ENCODE data around the gene ANXA6. TPM values are rescaled to one million over a fixed set of nuclear protein-coding genes. Genes with fewer than 3 reads are reported as not detected.

ANXA6 gene
- total RNA-seq, 1 donor from 2014 or later: 143 TPM

DNA sequence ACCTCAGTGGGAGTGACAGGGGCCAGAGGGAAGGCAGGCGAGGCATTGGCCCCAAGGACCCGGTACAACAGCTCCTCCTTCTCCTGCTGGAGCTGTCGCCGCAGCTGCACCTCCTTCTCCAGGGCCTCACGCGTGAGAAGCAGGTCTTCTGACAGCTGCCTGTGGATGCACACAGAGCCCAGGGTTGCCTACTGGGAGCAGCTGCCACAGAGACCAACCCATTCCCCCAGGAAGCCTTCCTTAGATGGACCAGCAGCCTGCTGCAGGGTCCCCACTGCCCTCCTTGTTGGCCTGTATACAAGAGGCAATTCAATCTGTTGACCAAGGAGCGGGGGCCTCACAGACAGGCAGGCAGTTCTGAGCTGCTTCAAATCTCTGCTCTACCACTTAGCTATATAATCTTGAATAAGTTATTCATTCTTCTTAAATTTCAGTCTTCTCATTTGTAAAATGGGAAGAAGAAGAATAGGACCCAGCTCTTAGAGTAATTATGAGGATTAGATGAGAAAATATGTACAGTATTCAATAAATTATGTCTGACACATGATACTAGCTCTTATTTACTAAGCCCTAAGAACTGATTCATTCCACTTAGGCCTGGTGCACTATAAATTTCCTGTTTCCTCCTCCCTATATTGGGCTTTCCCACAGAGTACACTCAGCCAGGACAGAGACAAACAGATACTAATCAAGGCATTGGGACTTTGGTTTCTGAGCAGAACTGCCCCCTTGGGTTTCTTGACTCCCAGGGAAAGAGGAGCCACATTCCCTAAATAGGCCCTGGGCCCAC is 26.1 kb upstream of the ANXA6 start:
- Histone ChIP-seq H3K36me3 (peaks cover 60% of the 10 kb centered on the region), H3K9me3 (no peaks in the 10 kb centered on the region), H3K4me3 (no peak overlapping the region), H3K27me3 (no peaks in the 10 kb centered on the region), H3K4me1 (no peaks in the 10 kb centered on the region), H3K27ac (no peak overlapping the region)
- intact Hi-C loops (cut with DNase I): no loop called here
- no peak for ATAC-seq
- TF ChIP-seq, protein P1, sequence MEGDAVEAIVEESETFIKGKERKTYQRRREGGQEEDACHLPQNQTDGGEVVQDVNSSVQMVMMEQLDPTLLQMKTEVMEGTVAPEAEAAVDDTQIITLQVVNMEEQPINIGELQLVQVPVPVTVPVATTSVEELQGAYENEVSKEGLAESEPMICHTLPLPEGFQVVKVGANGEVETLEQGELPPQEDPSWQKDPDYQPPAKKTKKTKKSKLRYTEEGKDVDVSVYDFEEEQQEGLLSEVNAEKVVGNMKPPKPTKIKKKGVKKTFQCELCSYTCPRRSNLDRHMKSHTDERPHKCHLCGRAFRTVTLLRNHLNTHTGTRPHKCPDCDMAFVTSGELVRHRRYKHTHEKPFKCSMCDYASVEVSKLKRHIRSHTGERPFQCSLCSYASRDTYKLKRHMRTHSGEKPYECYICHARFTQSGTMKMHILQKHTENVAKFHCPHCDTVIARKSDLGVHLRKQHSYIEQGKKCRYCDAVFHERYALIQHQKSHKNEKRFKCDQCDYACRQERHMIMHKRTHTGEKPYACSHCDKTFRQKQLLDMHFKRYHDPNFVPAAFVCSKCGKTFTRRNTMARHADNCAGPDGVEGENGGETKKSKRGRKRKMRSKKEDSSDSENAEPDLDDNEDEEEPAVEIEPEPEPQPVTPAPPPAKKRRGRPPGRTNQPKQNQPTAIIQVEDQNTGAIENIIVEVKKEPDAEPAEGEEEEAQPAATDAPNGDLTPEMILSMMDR (IDR thresholded peaks at IDR 0.05): no peak
- DNase-seq: no peak

DNA sequence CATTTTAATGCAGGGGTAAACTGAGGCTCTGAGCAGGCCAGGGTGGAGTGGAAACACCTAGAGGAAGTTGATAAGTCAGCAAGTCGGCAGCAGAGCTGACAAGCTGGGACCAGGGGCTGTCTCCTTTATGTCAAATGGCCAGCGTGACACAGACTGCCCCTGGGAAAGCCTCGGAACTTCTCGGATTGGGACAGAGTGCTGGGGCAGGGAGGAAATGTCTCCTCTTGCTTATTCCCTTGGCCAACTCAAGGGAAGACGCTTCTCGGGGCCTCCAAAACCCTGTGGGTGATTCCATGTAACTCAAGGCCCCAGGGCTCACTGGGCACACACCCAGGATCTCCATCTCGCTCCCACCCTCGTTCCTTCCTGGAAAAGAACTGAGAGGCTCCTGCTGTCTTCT is 25.4 kb upstream of the ANXA6 start:
- Histone ChIP-seq H3K27ac (no peak overlapping the region), H3K4me3 (no peak overlapping the region), H3K4me1 (no peaks in the 10 kb centered on the region), H3K27me3 (no peaks in the 10 kb centered on the region), H3K9me3 (no peaks in the 10 kb centered on the region), H3K36me3 (peaks cover 59% of the 10 kb centered on the region)
- TF ChIP-seq, protein P1 (IDR thresholded peaks at IDR 0.05): no peak
- no peak for DNase-seq
- intact Hi-C loops (cut with DNase I): no loop called here
- no peak for ATAC-seq

- Histone ChIP-seq H3K27ac (no peak overlapping the region), H3K27me3 (no peaks in the 10 kb centered on the region), H3K4me1 (no peaks in the 10 kb centered on the region), H3K36me3 (peaks cover 54% of the 10 kb centered on the region), H3K4me3 (no peak overlapping the region), H3K9me3 (no peaks in the 10 kb centered on the region)
- TF ChIP-seq, protein P1 (IDR thresholded peaks at IDR 0.05): no peak
- DNase-seq (no peak), ATAC-seq (no peak)
- intact Hi-C loops (cut with DNase I): no loop called here
These were observed 24.9 kb upstream of the ANXA6 start for GRCh38 chr5:151182524-151182900.

DNA sequence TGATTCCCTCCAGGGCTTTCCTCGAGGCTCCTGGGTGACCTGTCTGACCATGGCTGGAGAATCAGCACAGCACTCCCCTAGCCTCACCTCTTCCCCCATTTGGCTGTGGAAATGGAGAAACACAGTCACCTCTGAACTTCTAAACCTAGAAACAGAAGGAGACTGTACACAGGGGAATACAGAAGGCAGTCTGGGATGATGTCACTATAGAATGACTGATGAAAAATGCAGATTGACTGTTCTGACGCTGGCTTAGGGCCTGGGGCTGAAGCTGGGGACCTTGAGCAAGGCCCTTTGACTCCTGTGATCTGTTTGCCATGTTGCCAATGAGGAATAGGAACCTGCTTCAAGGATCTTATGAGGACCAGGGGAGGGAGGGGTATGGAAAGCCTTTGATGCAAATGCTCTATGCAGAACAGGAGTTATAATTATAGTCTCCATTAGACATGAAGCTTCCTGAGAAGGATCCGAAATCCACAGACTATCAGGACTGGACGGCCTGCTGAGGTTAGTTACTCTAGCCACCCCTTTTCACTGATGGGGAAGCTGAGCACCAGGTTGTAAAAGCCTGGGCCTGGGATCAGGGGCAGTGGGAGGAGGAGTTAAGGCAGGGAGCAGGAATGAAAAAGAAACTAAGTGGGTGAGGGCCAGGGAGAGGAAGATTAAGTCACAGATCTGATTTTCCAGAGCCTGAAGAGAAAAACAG is 24.4 kb upstream of the ANXA6 start:
- DNase-seq: no peak
- peaks cover 49% of the 10 kb centered on the region for H3K36me3 ChIP-seq
- H3K27me3 ChIP-seq: no peaks in the 10 kb centered on the region
- intact Hi-C loops (cut with DNase I): no loop called here
- no peak for ATAC-seq
- no peak overlapping the region for H3K4me3 ChIP-seq
- H3K27ac ChIP-seq: no peak overlapping the region
- H3K4me1 ChIP-seq: no peaks in the 10 kb centered on the region
- H3K9me3 ChIP-seq: no peaks in the 10 kb centered on the region
- TF ChIP-seq, protein P1 (IDR thresholded peaks at IDR 0.05): no peak

- H3K27ac ChIP-seq: no peak overlapping the region
- H3K36me3 ChIP-seq: peaks cover 39% of the 10 kb centered on the region
- intact Hi-C loops (cut with DNase I): no loop called here
- no peaks in the 10 kb centered on the region for H3K4me1 ChIP-seq
- TF ChIP-seq, protein P1 (IDR thresholded peaks at IDR 0.05): no peak
- DNase-seq (no peak), ATAC-seq (peak; percentile 21)
- no peaks in the 10 kb centered on the region for H3K9me3 ChIP-seq
- H3K27me3 ChIP-seq: no peaks in the 10 kb centered on the region
- H3K4me3 ChIP-seq: no peak overlapping the region
These were observed 22.7 kb upstream of the ANXA6 start for GRCh38 chr5:151180291-151180690.
